ENCODE results near the gene ATP5F1D. TPM values are rescaled to one million over a fixed set of nuclear protein-coding genes. Genes with fewer than 3 reads are reported as not detected.

Gene ATP5F1D
- total and polyA plus RNA-seq, 2 donors (not counting 3 experiments of a cell fraction or from before 2014, with no cell fraction given): 167 to 192 TPM

DNA sequence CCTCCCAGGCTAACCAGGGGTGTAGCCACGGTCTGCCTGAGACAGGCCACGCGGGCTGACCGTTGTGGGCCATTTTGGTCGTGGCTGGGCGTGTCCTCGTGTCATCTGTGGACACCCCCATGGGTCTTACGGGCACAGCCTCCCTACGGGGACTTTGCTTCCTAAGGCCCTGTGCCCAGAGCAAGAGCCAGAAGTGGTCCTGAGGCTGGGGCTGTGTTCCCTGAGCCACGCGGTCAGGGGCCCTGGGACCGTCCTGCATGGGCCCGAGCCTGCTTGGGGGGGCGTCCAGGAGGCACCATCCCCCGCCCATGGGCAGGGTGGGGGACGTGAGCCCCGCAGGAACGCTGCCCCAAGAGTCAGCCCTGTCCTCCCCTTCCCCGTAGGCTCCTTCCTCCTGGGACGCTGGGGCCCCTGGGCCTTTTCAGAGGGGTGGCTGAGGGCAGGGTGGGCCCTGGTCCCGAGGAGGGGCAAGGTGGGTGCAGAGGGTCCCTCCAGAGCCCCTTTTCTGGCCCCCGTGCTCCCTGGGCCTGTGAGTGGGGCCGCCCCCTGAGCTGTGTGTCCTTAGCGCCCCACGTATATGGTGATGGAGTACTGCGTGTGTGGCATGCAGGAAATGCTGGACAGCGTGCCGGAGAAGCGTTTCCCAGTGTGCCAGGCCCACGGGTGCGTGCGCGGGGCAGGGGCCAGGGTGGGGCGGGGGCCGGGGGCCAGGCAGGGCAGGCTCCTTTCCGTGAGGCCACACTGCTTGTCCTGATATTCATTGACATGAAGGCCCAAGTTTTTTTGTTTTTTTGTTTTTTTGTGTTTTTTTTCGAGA lies 22.6 kb upstream of the ATP5F1D start:
- Histone ChIP-seq H2AFZ (ENCODE audit: low read depth, low read length) (no peak overlapping the region), H3K4me1 (ENCODE audit: control insufficient read depth, extremely low read depth, insufficient read depth, low read length) (peaks cover 20% of the 10 kb centered on the region), H3K9me1 (replicated peaks; ENCODE audit: control insufficient read depth, extremely low read depth, insufficient read depth, low read length) (no peaks in the 10 kb centered on the region), H3K36me3 (ENCODE audit: control insufficient read depth in 2 of 2, extremely low read depth in 1 of 2, insufficient read depth in 2 of 2, low read length in 2 of 2) (peaks cover 5 to 13% of the 10 kb centered on the region in 2 experiments), H3K4me3 (replicated peaks in 1 of 3; ENCODE audit: insufficient read depth in 1 of 3, low read depth in 1 of 3, low read length in 3 of 3) (no peak overlapping the region), H4K20me1 (replicated peaks; ENCODE audit: control insufficient read depth, extremely low read depth, insufficient read depth, low read length) (no peaks in the 10 kb centered on the region), H3K9ac (replicated peaks; ENCODE audit: extremely low read depth, insufficient read depth, low read length) (no peak overlapping the region), H3K27me3 (ENCODE audit: control insufficient read depth in 2 of 2, insufficient read depth in 2 of 2, low read length in 2 of 2) (no peaks in the 10 kb centered on the region), H3K4me2 (ENCODE audit: insufficient read depth, low read length) (no peak overlapping the region), H3K79me2 (ENCODE audit: control insufficient read depth, insufficient read depth, low read length) (peaks cover 46% of the 10 kb centered on the region), H3K9me3 (replicated peaks; ENCODE audit: control insufficient read depth, insufficient read depth, low read length) (no peaks in the 10 kb centered on the region), H3K27ac (ENCODE audit: insufficient read depth, low read depth, low read length) (no peak overlapping the region)
- TF ChIP-seq EZH2 (IDR thresholded peaks at IDR 0.05; ENCODE audit: borderline replicate concordance, low read depth, low read length, severe bottlenecking): no peak
- TF ChIP-seq POLR2A (IDR thresholded peaks at IDR 0.05; ENCODE audit: low read depth, low read length): no peak
- TF ChIP-seq JUN (IDR thresholded peaks at IDR 0.05; ENCODE audit: borderline replicate concordance, insufficient read depth, insufficient read length, low read depth): no peak
- no peak for TF ChIP-seq MYC (IDR thresholded peaks at IDR 0.05; ENCODE audit: low read depth, low read length)
- no peak for TF ChIP-seq POLR2AphosphoS5 (IDR thresholded peaks at IDR 0.05; ENCODE audit: insufficient read depth, low read depth, low read length)
- TF ChIP-seq FOS (IDR thresholded peaks at IDR 0.05; ENCODE audit: borderline replicate concordance, insufficient read depth, low read length): no peak
- TF ChIP-seq GATA2 (IDR thresholded peaks at IDR 0.05; ENCODE audit: insufficient read depth, insufficient read length, low read depth, low read length): no peak
- no peak for TF ChIP-seq MAX (IDR thresholded peaks at IDR 0.05; ENCODE audit: insufficient read depth, insufficient read length)
- TF ChIP-seq, protein P1, sequence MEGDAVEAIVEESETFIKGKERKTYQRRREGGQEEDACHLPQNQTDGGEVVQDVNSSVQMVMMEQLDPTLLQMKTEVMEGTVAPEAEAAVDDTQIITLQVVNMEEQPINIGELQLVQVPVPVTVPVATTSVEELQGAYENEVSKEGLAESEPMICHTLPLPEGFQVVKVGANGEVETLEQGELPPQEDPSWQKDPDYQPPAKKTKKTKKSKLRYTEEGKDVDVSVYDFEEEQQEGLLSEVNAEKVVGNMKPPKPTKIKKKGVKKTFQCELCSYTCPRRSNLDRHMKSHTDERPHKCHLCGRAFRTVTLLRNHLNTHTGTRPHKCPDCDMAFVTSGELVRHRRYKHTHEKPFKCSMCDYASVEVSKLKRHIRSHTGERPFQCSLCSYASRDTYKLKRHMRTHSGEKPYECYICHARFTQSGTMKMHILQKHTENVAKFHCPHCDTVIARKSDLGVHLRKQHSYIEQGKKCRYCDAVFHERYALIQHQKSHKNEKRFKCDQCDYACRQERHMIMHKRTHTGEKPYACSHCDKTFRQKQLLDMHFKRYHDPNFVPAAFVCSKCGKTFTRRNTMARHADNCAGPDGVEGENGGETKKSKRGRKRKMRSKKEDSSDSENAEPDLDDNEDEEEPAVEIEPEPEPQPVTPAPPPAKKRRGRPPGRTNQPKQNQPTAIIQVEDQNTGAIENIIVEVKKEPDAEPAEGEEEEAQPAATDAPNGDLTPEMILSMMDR (IDR thresholded peaks at IDR 0.05; ENCODE audit: extremely low read depth in 1 of 2, insufficient read depth in 1 of 2, low read depth in 1 of 2, low read length in 2 of 2): no peak
- ChIA-PET POLR2A (no interaction called here), CTCF (no interaction called here)
- no TSS peak for BruUV-seq (replicated peaks)
- DNase-seq (ENCODE audit: low read depth, low spot score) (no peak), FAIRE-seq (no peak)
- dilution Hi-C loops (cut with MboI; ENCODE audit: extremely low pct_ligation_motif_present, low sequenced_read_pairs): no loop called here
- intact Hi-C loops (cut with micrococcal nuclease): no loop called here

Measured in endothelial cell of umbilical vein (primary cell).